ENCODE measurements around the gene PARN.

DNA sequence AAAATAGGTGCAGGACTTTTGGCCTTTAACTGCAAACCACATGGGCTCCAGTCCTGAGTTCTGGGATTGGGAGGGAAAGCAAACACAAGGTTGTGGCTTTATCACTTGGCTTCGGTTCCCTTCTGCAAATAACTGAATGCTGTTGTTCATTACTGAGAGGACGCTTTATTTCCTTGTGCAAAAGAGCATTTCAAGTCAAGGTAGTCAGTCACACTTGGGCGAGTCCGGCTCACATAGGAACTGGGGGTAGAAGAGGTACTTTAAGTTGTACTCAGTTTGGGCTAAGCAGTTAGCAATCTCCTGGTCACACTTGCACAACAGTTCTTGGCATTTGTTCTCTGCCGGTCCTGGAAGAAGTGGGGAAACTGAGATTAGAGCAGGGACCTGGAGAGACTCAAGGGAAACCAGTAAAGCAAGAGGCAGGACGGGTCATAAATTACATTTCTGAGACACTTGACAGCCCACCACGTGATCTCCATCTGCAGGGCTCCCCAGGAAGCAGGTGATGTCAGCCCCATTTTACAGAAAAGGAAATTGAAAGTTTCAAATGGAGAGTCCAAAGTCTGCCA lies 42.4 kb upstream of the PARN start:
- no peak for TF ChIP-seq POLR2A (IDR thresholded peaks at IDR 0.05)
- TF ChIP-seq, protein P1, sequence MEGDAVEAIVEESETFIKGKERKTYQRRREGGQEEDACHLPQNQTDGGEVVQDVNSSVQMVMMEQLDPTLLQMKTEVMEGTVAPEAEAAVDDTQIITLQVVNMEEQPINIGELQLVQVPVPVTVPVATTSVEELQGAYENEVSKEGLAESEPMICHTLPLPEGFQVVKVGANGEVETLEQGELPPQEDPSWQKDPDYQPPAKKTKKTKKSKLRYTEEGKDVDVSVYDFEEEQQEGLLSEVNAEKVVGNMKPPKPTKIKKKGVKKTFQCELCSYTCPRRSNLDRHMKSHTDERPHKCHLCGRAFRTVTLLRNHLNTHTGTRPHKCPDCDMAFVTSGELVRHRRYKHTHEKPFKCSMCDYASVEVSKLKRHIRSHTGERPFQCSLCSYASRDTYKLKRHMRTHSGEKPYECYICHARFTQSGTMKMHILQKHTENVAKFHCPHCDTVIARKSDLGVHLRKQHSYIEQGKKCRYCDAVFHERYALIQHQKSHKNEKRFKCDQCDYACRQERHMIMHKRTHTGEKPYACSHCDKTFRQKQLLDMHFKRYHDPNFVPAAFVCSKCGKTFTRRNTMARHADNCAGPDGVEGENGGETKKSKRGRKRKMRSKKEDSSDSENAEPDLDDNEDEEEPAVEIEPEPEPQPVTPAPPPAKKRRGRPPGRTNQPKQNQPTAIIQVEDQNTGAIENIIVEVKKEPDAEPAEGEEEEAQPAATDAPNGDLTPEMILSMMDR (IDR thresholded peaks at IDR 0.05) = no peak

Measured in thyroid gland (tissue), 4 donors.